Type B pancreatic cell (in vitro differentiated cells): ENCODE data around the gene SLC25A6. TPM values are rescaled to one million over a fixed set of nuclear protein-coding genes. Genes with fewer than 3 reads are reported as not detected.
"Not testable (repeated sequence)": the region's sequence is repeated elsewhere in the genome, so short reads cannot be mapped to it uniquely, and the experiment has no call there.

Experiments used
- DNase-seq: peaks from one replicate; pipeline ENCODE4 v3.0.0; 2021; ENCODE audit warnings: mixed read lengths; ENCODE audit not compliant: unreplicated experiment; ENCODE audit errors: extremely low spot score
- H3K27ac Mint-ChIP-seq: 2 replicates; pipeline ENCODE4 v1.8.0; 2021; ENCODE audit warnings: mild to moderate bottlenecking, mixed read lengths
- H3K27me3 Mint-ChIP-seq: 2 replicates; pipeline ENCODE4 v1.8.0; 2021; ENCODE audit warnings: mixed read lengths
- H3K36me3 Mint-ChIP-seq: 2 replicates; pipeline ENCODE4 v1.8.0; 2021; ENCODE audit warnings: mixed read lengths
- H3K4me1 Mint-ChIP-seq: one replicate; pipeline ENCODE4 v1.8.0; 2021; ENCODE audit warnings: mixed read lengths; ENCODE audit not compliant: unreplicated experiment
- H3K4me3 Mint-ChIP-seq: 2 replicates; pipeline ENCODE4 v1.8.0; 2021; ENCODE audit warnings: mild to moderate bottlenecking, mixed read lengths
- H3K9me3 Mint-ChIP-seq: 2 replicates; pipeline ENCODE4 v1.8.0; 2021; ENCODE audit warnings: mixed read lengths
- CTCF ChIP-seq: fragments of 200-600 bp; sonication (generic); conservative IDR thresholded peaks from 2 replicates; pipeline ENCODE4 v1.5.0; 2021; ENCODE audit warnings: antibody characterized with exemption, mild to moderate bottlenecking
- total RNA-seq: library from RNA; stranded (reverse); gene quantifications from 2 replicates; pipeline ENCODE4 v1.2.1, GENCODE V29; 2021; ENCODE audit warnings: low replicate concordance

The SLC25A6 gene
- total RNA-seq, 1 donor from 2014 or later, result 489 TPM

- no peaks in the 10 kb centered on the region for H3K27me3 Mint-ChIP-seq
- H3K36me3 Mint-ChIP-seq, result no peaks in the 10 kb centered on the region
- no peak for DNase-seq
- H3K27ac Mint-ChIP-seq, result no peak overlapping the region
- TF ChIP-seq CTCF, result no peak
- no peaks in the 10 kb centered on the region for H3K4me1 Mint-ChIP-seq
- no peak overlapping the region for H3K4me3 Mint-ChIP-seq
- H3K9me3 Mint-ChIP-seq, result no peaks in the 10 kb centered on the region
Observed at GRCh38 chrX:1407035-1407434, 15.1 kb upstream of the SLC25A6 start.

- H3K27ac Mint-ChIP-seq, H3K27me3 Mint-ChIP-seq, H3K4me3 Mint-ChIP-seq, H3K4me1 Mint-ChIP-seq, H3K36me3 Mint-ChIP-seq, H3K9me3 Mint-ChIP-seq, DNase-seq: not testable (repeated sequence)
Observed at GRCh38 chrX:1405769-1406168, 13.9 kb upstream of the SLC25A6 start.

DNA sequence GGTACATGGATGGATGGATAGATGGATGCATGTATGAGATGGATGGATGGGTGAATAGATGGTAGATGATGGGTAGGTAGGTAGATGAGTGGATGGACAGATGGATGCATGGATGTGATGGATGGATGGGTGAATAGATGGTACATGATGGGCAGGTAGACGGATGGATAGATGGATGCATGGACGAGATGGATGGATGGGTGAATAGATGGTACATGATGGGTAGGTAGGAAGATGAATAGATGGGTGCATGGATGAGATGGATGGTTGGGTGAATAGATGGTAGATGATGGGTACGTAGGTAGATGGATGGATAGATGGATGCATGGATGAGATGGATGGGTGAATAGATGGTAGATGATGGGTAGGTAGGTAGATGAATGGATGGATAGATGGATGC is 12.0 kb upstream of the SLC25A6 start:
- not testable (repeated sequence) for H3K27me3 Mint-ChIP-seq, H3K36me3 Mint-ChIP-seq, H3K4me3 Mint-ChIP-seq

DNA sequence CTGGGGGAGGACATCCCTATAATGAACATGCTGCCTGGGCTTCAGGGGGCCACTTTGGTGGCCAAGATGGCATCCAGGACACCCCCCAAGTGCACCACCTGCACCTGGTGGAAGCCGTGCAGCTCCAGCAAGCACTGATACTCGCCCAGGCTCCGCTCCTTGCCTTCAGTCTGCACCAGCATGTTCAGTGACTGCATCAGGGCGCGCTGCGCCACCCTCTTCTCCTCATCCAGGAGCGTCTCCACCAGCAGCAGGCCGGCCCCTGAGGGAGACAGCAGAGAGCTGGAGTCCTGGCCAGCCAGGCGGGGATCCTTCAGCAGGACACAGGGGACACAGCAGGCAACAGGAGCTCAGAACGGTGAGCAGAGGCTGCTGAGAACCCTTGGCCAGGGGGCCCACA is 11.3 kb upstream of the SLC25A6 start:
- Mint-ChIP-seq H3K9me3 (no peaks in the 10 kb centered on the region), H3K4me3 (no peak overlapping the region), H3K27ac (no peak overlapping the region), H3K27me3 (no peaks in the 10 kb centered on the region), H3K36me3 (no peaks in the 10 kb centered on the region), H3K4me1 (no peaks in the 10 kb centered on the region)
- DNase-seq, result no peak
- TF ChIP-seq CTCF, result no peak

More for the DNA sequence above, 12.0 kb upstream of the SLC25A6 start:
- H3K4me1 Mint-ChIP-seq, DNase-seq, H3K9me3 Mint-ChIP-seq, H3K27ac Mint-ChIP-seq: not testable (repeated sequence)

GRCh38 chrX:1401611-1402430 is 9.9 kb upstream of the SLC25A6 start:
- H3K36me3 Mint-ChIP-seq, result no peaks in the 10 kb centered on the region
- no peak for TF ChIP-seq CTCF
- no peaks in the 10 kb centered on the region for H3K4me1 Mint-ChIP-seq
- no peak for DNase-seq
- H3K9me3 Mint-ChIP-seq, result no peaks in the 10 kb centered on the region
- no peak overlapping the region for H3K27ac Mint-ChIP-seq
- no peaks in the 10 kb centered on the region for H3K27me3 Mint-ChIP-seq
- H3K4me3 Mint-ChIP-seq, result no peak overlapping the region

DNA sequence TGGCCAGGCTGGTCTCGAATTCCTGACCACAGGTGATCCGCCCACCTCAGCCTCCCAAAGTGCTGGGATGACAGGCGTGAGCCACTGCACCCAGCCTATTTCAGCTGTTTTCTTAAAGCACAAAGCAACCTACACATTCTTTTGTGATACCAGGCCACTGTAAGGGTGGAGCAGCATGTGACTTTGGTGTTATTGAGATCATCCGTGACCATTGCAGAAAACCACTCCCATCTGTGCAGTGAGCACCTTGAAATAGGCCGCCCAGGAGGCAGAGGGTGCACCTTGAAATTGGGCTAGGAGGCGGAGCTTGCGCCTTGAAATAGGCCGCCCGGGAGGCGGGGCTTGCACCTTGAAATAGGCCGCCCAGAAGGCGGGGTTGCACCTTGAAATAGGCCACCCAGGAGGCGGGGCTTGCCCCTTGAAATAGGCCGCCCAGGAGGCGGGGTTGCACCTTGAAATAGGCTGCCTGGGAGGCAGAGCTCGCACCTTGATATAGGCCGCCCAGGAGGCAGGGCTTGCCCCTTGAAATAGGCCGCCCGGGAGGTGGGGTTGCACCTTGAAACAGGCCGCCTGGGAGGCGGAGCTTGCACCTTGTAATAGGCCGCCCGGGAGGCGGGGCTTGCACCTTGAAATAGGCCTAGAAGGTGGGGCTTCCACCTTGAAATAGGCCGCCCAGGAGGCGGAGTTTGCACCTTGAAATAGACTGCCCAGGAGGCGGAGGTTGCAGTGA is 9.0 kb upstream of the SLC25A6 start:
- Mint-ChIP-seq H3K4me1 (peaks cover 4% of the 10 kb centered on the region), H3K9me3 (no peaks in the 10 kb centered on the region), H3K4me3 (no peak overlapping the region), H3K27me3 (no peaks in the 10 kb centered on the region), H3K27ac (no peak overlapping the region), H3K36me3 (peaks cover 4% of the 10 kb centered on the region)
- no peak for TF ChIP-seq CTCF
- no peak for DNase-seq
